Esophagus squamous epithelium (tissue), 4 donors: ENCODE measurements around the gene PDPN.

Experiments used
- POLR2A ChIP-seq, 4 donors: fragments of 450-650 bp; IDR thresholded peaks; one replicate each; pipeline ENCODE4 v1.6.1; 2017; ENCODE audit warnings: antibody characterized with exemption in 4 of 4, mild to moderate bottlenecking in 4 of 4, moderate library complexity in 3 of 4
- TF ChIP-seq, protein P1 (sequence below), 6 experiments: fragments of 450-650 bp in 4 of 6; fragments of 200-600 bp in 2 of 6; sonication (generic) in 2 of 6; IDR thresholded peaks; one replicate each; pipeline ENCODE4 v1.5.1; 2016 to 2019; ENCODE audit warnings: antibody characterized with exemption in 6 of 6, mild to moderate bottlenecking in 4 of 6, moderate library complexity in 4 of 6

GRCh38 chr1:13643017-13643416, 59.4 kb downstream of the PDPN start:
- TF ChIP-seq, protein P1, sequence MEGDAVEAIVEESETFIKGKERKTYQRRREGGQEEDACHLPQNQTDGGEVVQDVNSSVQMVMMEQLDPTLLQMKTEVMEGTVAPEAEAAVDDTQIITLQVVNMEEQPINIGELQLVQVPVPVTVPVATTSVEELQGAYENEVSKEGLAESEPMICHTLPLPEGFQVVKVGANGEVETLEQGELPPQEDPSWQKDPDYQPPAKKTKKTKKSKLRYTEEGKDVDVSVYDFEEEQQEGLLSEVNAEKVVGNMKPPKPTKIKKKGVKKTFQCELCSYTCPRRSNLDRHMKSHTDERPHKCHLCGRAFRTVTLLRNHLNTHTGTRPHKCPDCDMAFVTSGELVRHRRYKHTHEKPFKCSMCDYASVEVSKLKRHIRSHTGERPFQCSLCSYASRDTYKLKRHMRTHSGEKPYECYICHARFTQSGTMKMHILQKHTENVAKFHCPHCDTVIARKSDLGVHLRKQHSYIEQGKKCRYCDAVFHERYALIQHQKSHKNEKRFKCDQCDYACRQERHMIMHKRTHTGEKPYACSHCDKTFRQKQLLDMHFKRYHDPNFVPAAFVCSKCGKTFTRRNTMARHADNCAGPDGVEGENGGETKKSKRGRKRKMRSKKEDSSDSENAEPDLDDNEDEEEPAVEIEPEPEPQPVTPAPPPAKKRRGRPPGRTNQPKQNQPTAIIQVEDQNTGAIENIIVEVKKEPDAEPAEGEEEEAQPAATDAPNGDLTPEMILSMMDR (IDR thresholded peaks at IDR 0.05) = no peak
- no peak for TF ChIP-seq POLR2A (IDR thresholded peaks at IDR 0.05)
